Loucy (cell line): Measurements from ENCODE around the gene STIMATE.
A peak's percentile ranks its signal among the peaks of the same experiment; 100 is the strongest.

Experiments used
- H2AFZ ChIP-seq: fragments of 200-600 bp; sonication (generic); 2 replicates; pipeline ENCODE4 v1.6.0; 2016; ENCODE audit warnings: antibody characterized with exemption, mild to moderate bottlenecking, low read length, moderate library complexity
- H3F3A ChIP-seq: fragments of 200-600 bp; 2 replicates; pipeline ENCODE4 v1.6.0; 2016; ENCODE audit warnings: antibody characterized with exemption, low read depth, mild to moderate bottlenecking
- H3K27me3 ChIP-seq: fragments of 200-600 bp; sonication (generic); 2 replicates; pipeline ENCODE4 v1.6.1; 2014; ENCODE audit warnings: low read length, mild to moderate bottlenecking; ENCODE audit not compliant: insufficient read depth, poor library complexity, severe bottlenecking
- H3K36me3 ChIP-seq: fragments of 200-600 bp; sonication (generic); 2 replicates; pipeline ENCODE4 v1.6.1; 2016; ENCODE audit warnings: low read length; ENCODE audit not compliant: insufficient read depth
- H3K4me1 ChIP-seq: fragments of 200-600 bp; sonication (generic); 2 replicates; pipeline ENCODE4 v1.5.1; 2014; ENCODE audit warnings: low read length, mild to moderate bottlenecking; ENCODE audit not compliant: insufficient read depth, poor library complexity, severe bottlenecking
- H3K4me2 ChIP-seq: fragments of 200-600 bp; sonication (generic); 2 replicates; pipeline ENCODE4 v1.6.0; 2014; ENCODE audit warnings: antibody characterized with exemption, low read length, low read depth, mild to moderate bottlenecking; ENCODE audit not compliant: poor library complexity, severe bottlenecking
- H3K4me3 ChIP-seq: fragments of 200-600 bp; sonication (generic); 2 replicates; pipeline ENCODE4 v1.5.1; 2014; ENCODE audit warnings: low read length, mild to moderate bottlenecking, mixed read lengths; ENCODE audit not compliant: poor library complexity, severe bottlenecking
- H3K79me2 ChIP-seq: fragments of 200-600 bp; sonication (generic); 2 replicates; pipeline ENCODE4 v1.6.1; 2014; ENCODE audit warnings: low read length; ENCODE audit not compliant: insufficient read depth
- H3K9ac ChIP-seq: fragments of 200-600 bp; sonication (generic); 2 replicates; pipeline ENCODE4 v1.6.0; 2014; ENCODE audit warnings: mild to moderate bottlenecking, low read depth, low read length, moderate library complexity; ENCODE audit not compliant: poor library complexity, severe bottlenecking
- H3K9me2 ChIP-seq: fragments of 200-600 bp; sonication (generic); replicated peaks from 2 replicates; pipeline ENCODE4 v1.6.1; 2016; ENCODE audit warnings: low read depth, low read length, mixed read lengths
- H3K9me3 ChIP-seq: fragments of 200-600 bp; sonication (generic); 2 replicates; pipeline ENCODE4 v1.6.1; 2014; ENCODE audit warnings: mild to moderate bottlenecking, antibody characterized with exemption, low read length, low read depth; ENCODE audit not compliant: insufficient read depth
- H4K20me1 ChIP-seq: fragments of 200-600 bp; sonication (generic); 2 replicates; pipeline ENCODE4 v1.6.0; 2014; ENCODE audit warnings: antibody characterized with exemption, low read length, mild to moderate bottlenecking; ENCODE audit not compliant: insufficient read depth, poor library complexity, severe bottlenecking
- EZH2phosphoT487 ChIP-seq: fragments of 200-600 bp; IDR thresholded peaks from 2 replicates; pipeline ENCODE4 v1.6.1; 2018; ENCODE audit warnings: antibody characterized with exemption, mild to moderate bottlenecking, moderate library complexity, borderline replicate concordance
- TF ChIP-seq, protein P1 (sequence below): fragments of 200-600 bp; sonication (generic); conservative IDR thresholded peaks from 2 replicates; pipeline ENCODE4 v1.5.1; 2014; ENCODE audit warnings: mild to moderate bottlenecking, antibody characterized with exemption, low read length

The STIMATE gene

DNA sequence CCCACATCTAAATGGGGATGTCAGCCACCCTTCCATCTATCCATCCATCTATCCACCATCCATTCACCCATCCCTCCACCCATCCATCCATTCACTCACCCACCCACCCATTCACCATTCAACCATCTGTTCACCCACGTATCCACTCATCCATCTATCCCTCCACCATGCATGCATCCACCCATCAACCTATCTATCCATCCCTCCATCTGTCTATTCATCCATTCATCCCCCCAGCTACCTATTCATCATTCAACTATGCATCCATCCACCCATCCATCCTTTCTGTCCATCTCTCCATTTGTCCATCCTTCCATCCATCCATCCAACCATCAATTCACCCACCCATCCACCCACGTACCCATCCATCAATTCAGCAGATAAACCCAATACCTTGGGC lies 88.2 kb downstream of the STIMATE start:
- H3K9ac ChIP-seq = peak overlapping the region; percentile 1
- peak overlapping the region; percentile 8 for H3K4me2 ChIP-seq
- H3K36me3 ChIP-seq = no peaks in the 10 kb centered on the region
- H3K4me1 ChIP-seq = peaks cover 14% of the 10 kb centered on the region
- no peaks in the 10 kb centered on the region for H3K79me2 ChIP-seq
- H3F3A ChIP-seq = no peaks in the 10 kb centered on the region
- H3K9me3 ChIP-seq = no peaks in the 10 kb centered on the region
- no peak overlapping the region for H2AFZ ChIP-seq
- H3K27me3 ChIP-seq = no peaks in the 10 kb centered on the region
- H3K4me3 ChIP-seq = no peak overlapping the region
- H4K20me1 ChIP-seq = no peaks in the 10 kb centered on the region
- no peaks in the 10 kb centered on the region for H3K9me2 ChIP-seq
- TF ChIP-seq, protein P1, sequence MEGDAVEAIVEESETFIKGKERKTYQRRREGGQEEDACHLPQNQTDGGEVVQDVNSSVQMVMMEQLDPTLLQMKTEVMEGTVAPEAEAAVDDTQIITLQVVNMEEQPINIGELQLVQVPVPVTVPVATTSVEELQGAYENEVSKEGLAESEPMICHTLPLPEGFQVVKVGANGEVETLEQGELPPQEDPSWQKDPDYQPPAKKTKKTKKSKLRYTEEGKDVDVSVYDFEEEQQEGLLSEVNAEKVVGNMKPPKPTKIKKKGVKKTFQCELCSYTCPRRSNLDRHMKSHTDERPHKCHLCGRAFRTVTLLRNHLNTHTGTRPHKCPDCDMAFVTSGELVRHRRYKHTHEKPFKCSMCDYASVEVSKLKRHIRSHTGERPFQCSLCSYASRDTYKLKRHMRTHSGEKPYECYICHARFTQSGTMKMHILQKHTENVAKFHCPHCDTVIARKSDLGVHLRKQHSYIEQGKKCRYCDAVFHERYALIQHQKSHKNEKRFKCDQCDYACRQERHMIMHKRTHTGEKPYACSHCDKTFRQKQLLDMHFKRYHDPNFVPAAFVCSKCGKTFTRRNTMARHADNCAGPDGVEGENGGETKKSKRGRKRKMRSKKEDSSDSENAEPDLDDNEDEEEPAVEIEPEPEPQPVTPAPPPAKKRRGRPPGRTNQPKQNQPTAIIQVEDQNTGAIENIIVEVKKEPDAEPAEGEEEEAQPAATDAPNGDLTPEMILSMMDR = no peak
- no peak for TF ChIP-seq EZH2phosphoT487

DNA sequence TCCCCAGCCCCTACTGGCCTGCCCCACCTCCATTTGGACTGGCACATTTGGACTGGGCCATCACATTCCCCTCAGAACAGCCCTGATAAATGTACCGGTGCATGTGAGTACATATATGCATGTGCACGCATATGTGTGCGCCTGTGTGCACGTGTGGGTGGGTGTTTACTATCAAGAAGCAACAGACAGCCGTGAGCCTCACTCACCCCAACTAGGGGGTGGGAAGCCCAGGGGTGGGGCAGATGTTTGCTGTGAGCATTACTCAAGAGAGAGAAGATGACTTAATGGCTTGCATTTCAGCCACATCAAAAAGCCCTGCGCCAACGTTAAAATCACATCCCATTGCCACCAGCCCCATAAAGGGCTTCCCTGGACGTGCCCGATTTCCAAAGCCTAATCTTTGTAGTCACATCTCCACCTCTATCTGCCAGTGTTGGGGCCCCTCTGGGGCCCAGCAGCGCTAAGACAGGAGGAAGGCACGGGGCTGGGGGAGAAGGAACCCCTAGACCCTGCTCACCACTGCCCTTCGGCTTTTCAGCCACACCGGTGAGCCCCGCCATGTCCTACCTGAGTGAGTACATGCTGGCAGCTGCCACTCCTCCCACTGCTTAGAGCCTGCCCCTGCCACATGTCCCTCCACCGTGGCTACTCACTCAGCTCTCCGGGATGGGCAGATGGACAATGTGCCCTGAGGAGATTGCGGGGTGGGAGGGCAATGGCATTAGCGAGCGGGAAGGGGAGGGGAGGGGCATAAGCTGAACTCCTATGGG lies 91.9 kb downstream of the STIMATE start:
- H3K4me2 ChIP-seq = no peak overlapping the region
- H2AFZ ChIP-seq = no peak overlapping the region
- H3K9me3 ChIP-seq = no peaks in the 10 kb centered on the region
- peaks cover 14% of the 10 kb centered on the region for H3K4me1 ChIP-seq
- H3K79me2 ChIP-seq = no peaks in the 10 kb centered on the region
- no peaks in the 10 kb centered on the region for H3F3A ChIP-seq
- H3K36me3 ChIP-seq = no peaks in the 10 kb centered on the region
- no peak overlapping the region for H3K4me3 ChIP-seq
- H3K9me2 ChIP-seq = no peaks in the 10 kb centered on the region
- no peaks in the 10 kb centered on the region for H4K20me1 ChIP-seq
- TF ChIP-seq, protein P1 = no peak
- TF ChIP-seq EZH2phosphoT487 = no peak
- H3K27me3 ChIP-seq = no peaks in the 10 kb centered on the region
- no peak overlapping the region for H3K9ac ChIP-seq

DNA sequence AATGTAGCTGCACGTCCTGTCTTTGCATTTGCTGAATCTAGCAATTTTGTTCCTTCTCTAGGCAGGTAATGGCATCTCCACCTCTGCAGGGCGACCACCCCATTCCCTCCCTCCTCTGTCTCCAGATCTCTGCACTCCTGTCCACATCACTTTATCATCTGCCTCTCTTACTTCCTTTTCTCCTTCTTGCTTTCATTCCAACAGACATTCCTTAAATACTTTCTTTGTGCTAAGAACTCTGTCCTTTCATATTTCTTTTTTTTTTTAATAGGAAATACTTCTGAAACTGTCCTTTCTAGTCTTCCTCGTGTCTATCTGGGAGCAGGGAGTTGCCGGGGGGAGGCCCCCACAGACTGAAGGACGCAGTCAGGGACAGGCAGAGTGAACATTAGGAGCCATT lies 95.5 kb downstream of the STIMATE start:
- Histone ChIP-seq H3K4me3 (no peak overlapping the region), H3K4me2 (no peak overlapping the region), H3K27me3 (no peaks in the 10 kb centered on the region), H3K9me2 (no peaks in the 10 kb centered on the region), H3K36me3 (no peaks in the 10 kb centered on the region), H3K9me3 (no peaks in the 10 kb centered on the region), H3K4me1 (no peaks in the 10 kb centered on the region), H3K79me2 (no peaks in the 10 kb centered on the region), H3F3A (no peaks in the 10 kb centered on the region), H3K9ac (no peak overlapping the region), H2AFZ (no peak overlapping the region), H4K20me1 (no peaks in the 10 kb centered on the region)
- TF ChIP-seq, protein P1 = no peak
- no peak for TF ChIP-seq EZH2phosphoT487
